Astrocyte of the hippocampus (primary cell): ENCODE results near the gene SMC6.

Experiments
- DNase-seq: peaks from one replicate; pipeline ENCODE4 v3.0.0; 2011; ENCODE audit warnings: low read depth, low spot score

Gene SMC6

GRCh38 chr2:17649026-17649425 is 104.6 kb downstream of the SMC6 start:
- DNase-seq: no peak

GRCh38 chr2:17648581-17648980 is 105.0 kb downstream of the SMC6 start:
- no peak for DNase-seq

- DNase-seq: no peak
Observed at GRCh38 chr2:17646838-17647701, 106.5 kb downstream of the SMC6 start.

- peak; percentile 86 for DNase-seq
Observed at GRCh38 chr2:17646081-17646554, 107.5 kb downstream of the SMC6 start.

GRCh38 chr2:17644997-17645720 is 108.5 kb downstream of the SMC6 start:
- DNase-seq: peak; percentile 33

GRCh38 chr2:17643031-17643615 is 110.5 kb downstream of the SMC6 start:
- peak; percentile 90 for DNase-seq

GRCh38 chr2:17640406-17640805 is 113.2 kb downstream of the SMC6 start:
- no peak for DNase-seq

GRCh38 chr2:17638196-17638743 is 115.3 kb downstream of the SMC6 start:
- no peak for DNase-seq

GRCh38 chr2:17637131-17637906 is 116.3 kb downstream of the SMC6 start:
- peak; percentile 44 for DNase-seq

- no peak for DNase-seq
Observed at GRCh38 chr2:17636257-17636656, 117.4 kb downstream of the SMC6 start.

GRCh38 chr2:17634997-17635396 is 118.6 kb downstream of the SMC6 start:
- DNase-seq: no peak

- no peak for DNase-seq
Observed at GRCh38 chr2:17630089-17630488, 123.5 kb downstream of the SMC6 start.

GRCh38 chr2:17628349-17629261 is 125.0 kb downstream of the SMC6 start:
- peak; percentile 91 for DNase-seq

GRCh38 chr2:17627434-17627833 is 126.2 kb downstream of the SMC6 start:
- peak; percentile 31 for DNase-seq

- peak; percentile 84 for DNase-seq
Observed at GRCh38 chr2:17626986-17627385, 126.6 kb downstream of the SMC6 start.

- DNase-seq: peak; percentile 23
Observed at GRCh38 chr2:17625446-17625845, 128.2 kb downstream of the SMC6 start.

GRCh38 chr2:17621781-17622180 is 131.8 kb downstream of the SMC6 start:
- peak; percentile 43 for DNase-seq

- DNase-seq: peak; percentile 41
Observed at GRCh38 chr2:17620841-17621240, 132.8 kb downstream of the SMC6 start.

GRCh38 chr2:17620280-17620679 is 133.3 kb downstream of the SMC6 start:
- DNase-seq: peak; percentile 93

GRCh38 chr2:17617955-17618354 is 135.7 kb downstream of the SMC6 start:
- DNase-seq: no peak
